T-helper 2 cell treated with Interferon-gamma antibody and Interleukin-4, amounts not matched to agents 5 μg/mL and 100 μg/mL, for 36 hours (primary cell): Measurements from ENCODE around the gene ENOX2.
"Not testable (repeated sequence)": the region's sequence is repeated elsewhere in the genome, so short reads cannot be mapped to it uniquely, and the experiment has no call there.

Experiments used
- DNase-seq: peaks from one replicate; pipeline ENCODE4 v3.0.0; 2021; ENCODE audit warnings: low spot score
- H3K27ac Mint-ChIP-seq: one replicate; pipeline ENCODE4 v1.8.0; 2021; ENCODE audit warnings: mild to moderate bottlenecking, mixed read lengths
- H3K27me3 Mint-ChIP-seq: one replicate; pipeline ENCODE4 v1.8.0; 2021; ENCODE audit warnings: low read depth, mixed read lengths
- H3K36me3 Mint-ChIP-seq: one replicate; pipeline ENCODE4 v1.8.0; 2021; ENCODE audit warnings: low read depth, mixed read lengths
- H3K4me1 Mint-ChIP-seq: one replicate; pipeline ENCODE4 v1.8.0; 2021; ENCODE audit warnings: low read depth, mixed read lengths
- H3K4me3 Mint-ChIP-seq: one replicate; pipeline ENCODE4 v1.8.0; 2022; ENCODE audit warnings: mild to moderate bottlenecking, moderate library complexity, mixed read lengths
- H3K9me3 Mint-ChIP-seq: one replicate; pipeline ENCODE4 v1.8.0; 2021; ENCODE audit warnings: mixed read lengths

Gene ENOX2

GRCh38 chrX:130738638-130739195 lies 164.3 kb downstream of the ENOX2 start:
- Mint-ChIP-seq H3K9me3 (no peaks in the 10 kb centered on the region), H3K4me3 (no peak overlapping the region), H3K27ac (no peak overlapping the region), H3K27me3 (no peaks in the 10 kb centered on the region), H3K4me1 (no peaks in the 10 kb centered on the region), H3K36me3 (no peaks in the 10 kb centered on the region)
- no peak for DNase-seq

GRCh38 chrX:130734713-130735112 lies 168.3 kb downstream of the ENOX2 start:
- DNase-seq = no peak
- H3K36me3 Mint-ChIP-seq = no peaks in the 10 kb centered on the region
- no peak overlapping the region for H3K27ac Mint-ChIP-seq
- H3K4me1 Mint-ChIP-seq = no peaks in the 10 kb centered on the region
- no peak overlapping the region for H3K4me3 Mint-ChIP-seq
- no peaks in the 10 kb centered on the region for H3K27me3 Mint-ChIP-seq
- peaks cover 23% of the 10 kb centered on the region for H3K9me3 Mint-ChIP-seq

GRCh38 chrX:130728208-130728607 lies 174.8 kb downstream of the ENOX2 start:
- DNase-seq = no peak
- Mint-ChIP-seq H3K4me3 (no peak overlapping the region), H3K4me1 (no peaks in the 10 kb centered on the region), H3K27me3 (no peaks in the 10 kb centered on the region), H3K9me3 (peaks cover 39% of the 10 kb centered on the region), H3K36me3 (peaks cover 10% of the 10 kb centered on the region), H3K27ac (no peak overlapping the region)

GRCh38 chrX:130726661-130727060 lies 176.3 kb downstream of the ENOX2 start:
- Mint-ChIP-seq H3K4me3 (no peak overlapping the region), H3K27me3 (no peaks in the 10 kb centered on the region), H3K36me3 (peaks cover 10% of the 10 kb centered on the region)

GRCh38 chrX:130725519-130725918 lies 177.5 kb downstream of the ENOX2 start:
- Mint-ChIP-seq H3K4me1 (peaks cover 9% of the 10 kb centered on the region), H3K36me3 (peaks cover 10% of the 10 kb centered on the region), H3K27me3 (no peaks in the 10 kb centered on the region), H3K4me3 (no peak overlapping the region), H3K9me3 (peaks cover 23% of the 10 kb centered on the region), H3K27ac (no peak overlapping the region)
- no peak for DNase-seq

More at GRCh38 chrX:130726661-130727060, 176.3 kb downstream of the ENOX2 start:
- H3K9me3 Mint-ChIP-seq = peaks cover 29% of the 10 kb centered on the region
- H3K4me1 Mint-ChIP-seq = peaks cover 9% of the 10 kb centered on the region
- no peak for DNase-seq
- H3K27ac Mint-ChIP-seq = no peak overlapping the region

GRCh38 chrX:130719413-130719812 lies 183.6 kb downstream of the ENOX2 start:
- no peaks in the 10 kb centered on the region for H3K9me3 Mint-ChIP-seq
- no peaks in the 10 kb centered on the region for H3K27me3 Mint-ChIP-seq
- peaks cover 23% of the 10 kb centered on the region for H3K4me1 Mint-ChIP-seq
- H3K4me3 Mint-ChIP-seq = no peak overlapping the region
- no peak overlapping the region for H3K27ac Mint-ChIP-seq
- no peaks in the 10 kb centered on the region for H3K36me3 Mint-ChIP-seq
- no peak for DNase-seq

- peaks cover 23% of the 10 kb centered on the region for H3K4me1 Mint-ChIP-seq
- H3K27ac Mint-ChIP-seq = no peak overlapping the region
- H3K27me3 Mint-ChIP-seq = no peaks in the 10 kb centered on the region
- H3K36me3 Mint-ChIP-seq = no peaks in the 10 kb centered on the region
- H3K4me3 Mint-ChIP-seq = no peak overlapping the region
- no peak for DNase-seq
- no peaks in the 10 kb centered on the region for H3K9me3 Mint-ChIP-seq
Observed at GRCh38 chrX:130718137-130718536, 184.9 kb downstream of the ENOX2 start.

GRCh38 chrX:130716781-130717413 lies 186.1 kb downstream of the ENOX2 start:
- Mint-ChIP-seq H3K27me3 (no peaks in the 10 kb centered on the region), H3K36me3 (no peaks in the 10 kb centered on the region), H3K27ac (no peak overlapping the region), H3K9me3 (no peaks in the 10 kb centered on the region), H3K4me1 (peaks cover 14% of the 10 kb centered on the region), H3K4me3 (no peak overlapping the region)
- DNase-seq = no peak

- H3K27ac Mint-ChIP-seq = no peak overlapping the region
- no peak for DNase-seq
- no peaks in the 10 kb centered on the region for H3K27me3 Mint-ChIP-seq
- H3K36me3 Mint-ChIP-seq = no peaks in the 10 kb centered on the region
- H3K4me1 Mint-ChIP-seq = peaks cover 13% of the 10 kb centered on the region
- no peaks in the 10 kb centered on the region for H3K9me3 Mint-ChIP-seq
- no peak overlapping the region for H3K4me3 Mint-ChIP-seq
Observed at GRCh38 chrX:130716346-130716745, 186.7 kb downstream of the ENOX2 start.

GRCh38 chrX:130715299-130715698 lies 187.7 kb downstream of the ENOX2 start:
- no peak for DNase-seq
- H3K27me3 Mint-ChIP-seq = no peaks in the 10 kb centered on the region
- H3K4me3 Mint-ChIP-seq = no peak overlapping the region
- H3K9me3 Mint-ChIP-seq = no peaks in the 10 kb centered on the region
- H3K36me3 Mint-ChIP-seq = no peaks in the 10 kb centered on the region
- H3K4me1 Mint-ChIP-seq = peaks cover 13% of the 10 kb centered on the region
- H3K27ac Mint-ChIP-seq = no peak overlapping the region

GRCh38 chrX:130714665-130715064 lies 188.3 kb downstream of the ENOX2 start:
- DNase-seq = no peak
- Mint-ChIP-seq H3K27me3 (no peaks in the 10 kb centered on the region), H3K9me3 (no peaks in the 10 kb centered on the region), H3K36me3 (no peaks in the 10 kb centered on the region), H3K27ac (no peak overlapping the region), H3K4me1 (peaks cover 13% of the 10 kb centered on the region), H3K4me3 (no peak overlapping the region)

GRCh38 chrX:130714135-130714534 lies 188.9 kb downstream of the ENOX2 start:
- no peaks in the 10 kb centered on the region for H3K36me3 Mint-ChIP-seq

GRCh38 chrX:130709178-130709577 lies 193.8 kb downstream of the ENOX2 start:
- not testable (repeated sequence) for H3K9me3 Mint-ChIP-seq, H3K27ac Mint-ChIP-seq, H3K4me3 Mint-ChIP-seq, H3K27me3 Mint-ChIP-seq, DNase-seq, H3K36me3 Mint-ChIP-seq, H3K4me1 Mint-ChIP-seq

More at GRCh38 chrX:130714135-130714534, 188.9 kb downstream of the ENOX2 start:
- Mint-ChIP-seq H3K4me1 (peaks cover 13% of the 10 kb centered on the region), H3K9me3 (no peaks in the 10 kb centered on the region), H3K4me3 (no peak overlapping the region), H3K27me3 (no peaks in the 10 kb centered on the region), H3K27ac (no peak overlapping the region)
- DNase-seq = no peak

- peaks cover 2% of the 10 kb centered on the region for H3K4me1 Mint-ChIP-seq
- H3K36me3 Mint-ChIP-seq = peaks cover 1% of the 10 kb centered on the region
- H3K27me3 Mint-ChIP-seq = no peaks in the 10 kb centered on the region
- no peak for DNase-seq
- H3K9me3 Mint-ChIP-seq = no peaks in the 10 kb centered on the region
- no peak overlapping the region for H3K27ac Mint-ChIP-seq
- no peak overlapping the region for H3K4me3 Mint-ChIP-seq
Observed at GRCh38 chrX:130705591-130705990, 197.4 kb downstream of the ENOX2 start.
